Measurements from ENCODE around the gene ZNF350. TPM values are rescaled to one million over a fixed set of nuclear protein-coding genes. Genes with fewer than 3 reads are reported as not detected.

The ZNF350 gene
- polyA plus RNA-seq, 3 donors, result 9.1 to 14.0 (median 9.9) TPM

DNA sequence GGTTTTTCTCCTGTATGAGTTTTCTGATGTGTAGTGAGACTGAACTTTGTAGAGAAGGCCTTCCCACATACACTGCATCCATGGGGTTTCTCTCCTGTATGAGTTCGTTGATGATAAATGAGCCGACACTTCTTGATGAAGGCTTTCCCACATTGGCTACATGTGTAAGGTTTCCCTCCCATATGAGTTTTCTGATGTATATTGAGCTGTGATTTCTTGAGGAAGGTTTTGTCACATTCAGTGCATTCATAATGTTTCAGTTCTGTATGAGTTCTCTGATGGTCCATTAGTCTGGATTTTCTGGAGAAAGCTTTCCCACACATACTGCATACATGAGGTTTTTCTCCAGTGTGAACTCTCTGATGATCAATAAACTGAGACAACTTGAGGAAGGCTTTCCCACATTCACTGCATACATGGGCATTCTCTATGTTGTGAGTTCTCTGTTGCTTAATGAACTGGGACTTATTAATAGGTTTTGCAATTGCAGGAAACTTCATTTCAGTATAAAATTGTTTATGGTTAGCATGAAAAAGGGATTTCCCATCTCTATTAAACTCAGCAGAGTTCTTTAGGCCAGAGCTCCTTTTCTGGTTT, 7.5 kb upstream of the ZNF350 start:
- no peak for DNase-seq
- no peak overlapping the region for H3K4me3 Mint-ChIP-seq
- no peak overlapping the region for H3K27ac Mint-ChIP-seq
- Histone ChIP-seq H3K79me2 (ENCODE audit: insufficient read depth, low read length) (no peaks in the 10 kb centered on the region), H3K27me3 (ENCODE audit: control insufficient read depth in 2 of 2, insufficient read depth in 2 of 2, low read length in 2 of 2) (no peaks in the 10 kb centered on the region), H3K4me1 (ENCODE audit: control insufficient read depth in 1 of 2, insufficient read depth in 2 of 2, low read length in 2 of 2) (no peaks in the 10 kb centered on the region), H3K4me2 (replicated peaks; ENCODE audit: extremely low read depth, low read length, poor library complexity, severe bottlenecking) (no peak overlapping the region), H4K20me1 (ENCODE audit: insufficient read depth, low read length) (no peaks in the 10 kb centered on the region), H3K4me3 (replicated peaks in 1 of 3; ENCODE audit: low read depth in 2 of 3, low read length in 3 of 3) (peak overlapping the region in 1 of 3 experiments; percentile 46), H2AFZ (ENCODE audit: insufficient read depth, low read depth, low read length, poor library complexity, severe bottlenecking) (no peak overlapping the region), H3K9me3 (replicated peaks in 1 of 2; ENCODE audit: control insufficient read depth in 1 of 2, insufficient read depth in 1 of 2, low read length in 2 of 2) (peaks cover 62 to 100% of the 10 kb centered on the region in 2 donors), H3K9ac (ENCODE audit: insufficient read depth, low read length, poor library complexity, severe bottlenecking) (no peak overlapping the region), H3K27ac (ENCODE audit: low read depth in 1 of 2, low read length in 2 of 2) (no peak overlapping the region), H3K36me3 (replicated peaks in 1 of 2; ENCODE audit: control insufficient read depth in 1 of 2, insufficient read depth in 2 of 2, low read length in 2 of 2) (peaks cover 23 to 64% of the 10 kb centered on the region in 2 donors)
- WGBS (ENCODE audit: insufficient coverage), result no CpG with 5 or more reads among the region's 2 CpGs
- H3K9me3 Mint-ChIP-seq, result peaks cover 61 to 100% (median 96%) of the 10 kb centered on the region in 7 donors
- H3K27me3 Mint-ChIP-seq (ENCODE audit: low read depth in 3 of 3), result peaks cover 0 to 2% (median 2%) of the 10 kb centered on the region in 3 donors
- H3K4me1 Mint-ChIP-seq, result no peaks in the 10 kb centered on the region
- intact Hi-C loops (cut with micrococcal nuclease), result no loop called here
- TF ChIP-seq CTCF (IDR thresholded peaks at IDR 0.05), result no peak
- peaks cover 49 to 55% of the 10 kb centered on the region in 2 donors for H3K36me3 Mint-ChIP-seq

DNA sequence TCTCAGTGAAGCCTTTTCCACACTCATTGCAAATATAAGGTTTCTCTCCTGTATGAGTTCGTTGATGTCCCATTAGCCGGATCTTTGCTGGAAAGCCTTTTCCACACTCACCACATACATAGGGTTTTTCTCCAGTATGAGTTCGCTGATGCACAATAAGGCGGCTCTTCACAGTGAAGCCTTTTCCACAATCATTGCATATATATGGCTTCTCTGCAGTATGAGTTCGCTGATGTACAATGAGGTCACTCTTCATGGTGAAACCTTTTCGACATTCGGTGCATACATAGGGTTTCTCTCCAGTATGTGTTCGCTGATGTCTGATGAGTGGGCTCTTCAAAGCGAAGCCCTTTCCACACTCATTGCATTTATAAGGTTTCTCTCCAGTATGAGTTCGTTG, 6.8 kb upstream of the ZNF350 start:
- no peak for DNase-seq
- Histone ChIP-seq H3K27ac (ENCODE audit: low read depth in 1 of 2, low read length in 2 of 2) (no peak overlapping the region), H4K20me1 (ENCODE audit: insufficient read depth, low read length) (no peaks in the 10 kb centered on the region), H3K4me1 (ENCODE audit: control insufficient read depth in 1 of 2, insufficient read depth in 2 of 2, low read length in 2 of 2) (no peaks in the 10 kb centered on the region), H3K36me3 (replicated peaks in 1 of 2; ENCODE audit: control insufficient read depth in 1 of 2, insufficient read depth in 2 of 2, low read length in 2 of 2) (peaks cover 17 to 56% of the 10 kb centered on the region in 2 donors), H3K27me3 (ENCODE audit: control insufficient read depth in 2 of 2, insufficient read depth in 2 of 2, low read length in 2 of 2) (no peaks in the 10 kb centered on the region), H3K4me2 (replicated peaks; ENCODE audit: extremely low read depth, low read length, poor library complexity, severe bottlenecking) (no peak overlapping the region), H3K79me2 (ENCODE audit: insufficient read depth, low read length) (no peaks in the 10 kb centered on the region), H3K9ac (ENCODE audit: insufficient read depth, low read length, poor library complexity, severe bottlenecking) (no peak overlapping the region), H3K4me3 (replicated peaks in 1 of 3; ENCODE audit: low read depth in 2 of 3, low read length in 3 of 3) (peak overlapping the region in 1 of 3 experiments; percentile 46), H2AFZ (ENCODE audit: insufficient read depth, low read depth, low read length, poor library complexity, severe bottlenecking) (no peak overlapping the region), H3K9me3 (replicated peaks in 1 of 2; ENCODE audit: control insufficient read depth in 1 of 2, insufficient read depth in 1 of 2, low read length in 2 of 2) (peaks cover 62 to 100% of the 10 kb centered on the region in 2 donors)
- Mint-ChIP-seq H3K36me3 (peaks cover 43 to 48% of the 10 kb centered on the region in 2 donors), H3K4me1 (no peaks in the 10 kb centered on the region), H3K27ac (no peak overlapping the region), H3K9me3 (peaks cover 62 to 100% (median 96%) of the 10 kb centered on the region in 7 donors), H3K27me3 (ENCODE audit: low read depth in 3 of 3) (peaks cover 0 to 2% (median 2%) of the 10 kb centered on the region in 3 donors), H3K4me3 (no peak overlapping the region)
- intact Hi-C loops (cut with micrococcal nuclease), result no loop called here
- no peak for TF ChIP-seq CTCF (IDR thresholded peaks at IDR 0.05)
- 96% methylated on average over 4 of the region's 10 CpGs for WGBS (ENCODE audit: insufficient coverage)
